Panc1 (cell line): ENCODE results near the gene LRGUK. TPM values are rescaled to one million over a fixed set of nuclear protein-coding genes. Genes with fewer than 3 reads are reported as not detected.

ENCODE experiments used
- ATAC-seq: fragments of 200-7000 bp; cut with Tn5 transposase; 2 replicates; pipeline ENCODE4 v1.9.1; 2020; ENCODE audit warnings: mild to moderate bottlenecking, moderate library complexity
- BruUV-seq: library from RNA; stranded (reverse); fragments of 400-500 nt; replicated peaks from 2 replicates; lab custom pipeline; 2021; lab: Mats Ljungman, UMichigan
- CTCF ChIA-PET: fragments of 300-600 bp; sonication (Branson Sonifier 250); formaldehyde crosslinking; loops from one replicate; lab custom pipeline; 2022; ENCODE audit warnings: antibody characterized with exemption; lab: Charles Lee
- POLR2A ChIA-PET: fragments of 300-600 bp; sonication (Branson Sonifier 250); formaldehyde crosslinking; loops from one replicate; lab custom pipeline; 2022; ENCODE audit warnings: antibody characterized with exemption; lab: Charles Lee
- DNase-seq: peaks from one replicate; pipeline ENCODE4 v3.0.0-alpha.2; 2010; ENCODE audit warnings: low read depth, low spot score
- H3K27ac ChIP-seq: 2 replicates; pipeline ENCODE4 v1.5.1; 2011; ENCODE audit warnings: mild to moderate bottlenecking, low read length, inconsistent platforms
- H3K27me3 ChIP-seq: fragments of 200-500 bp; sonication (Bioruptor generic); 2 replicates; pipeline ENCODE4 v1.6.0; 2014; ENCODE audit warnings: low read length, inconsistent platforms; ENCODE audit not compliant: control insufficient read depth, insufficient read depth
- H3K36me3 ChIP-seq: fragments of 200-500 bp; sonication (Bioruptor generic); 2 replicates; pipeline ENCODE4 v1.5.1; 2014; ENCODE audit warnings: inconsistent platforms, mild to moderate bottlenecking, low read length, moderate library complexity; ENCODE audit not compliant: control insufficient read depth, insufficient read depth
- H3K4me1 ChIP-seq: 2 replicates; pipeline ENCODE4 v1.5.1; 2011; ENCODE audit warnings: inconsistent platforms, mild to moderate bottlenecking, low read length, moderate library complexity; ENCODE audit not compliant: control insufficient read depth, insufficient read depth
- H3K4me3 ChIP-seq, 2 experiments: 2 replicates each; pipeline ENCODE4 v1.5.1; 2011 to 2012; ENCODE audit warnings: low read depth in 2 of 2, low read length in 2 of 2, mild to moderate bottlenecking in 2 of 2, inconsistent platforms in 1 of 2, moderate library complexity in 1 of 2
- H3K9me3 ChIP-seq: fragments of 200-500 bp; sonication (Bioruptor generic); 2 replicates; pipeline ENCODE4 v1.5.1; 2014; ENCODE audit warnings: low read depth, mild to moderate bottlenecking, inconsistent platforms, low read length, moderate library complexity; ENCODE audit not compliant: control insufficient read depth, insufficient read depth
- CTCF ChIP-seq: fragments of 450-650 bp; IDR thresholded peaks from 2 replicates; pipeline ENCODE4 v1.5.1; 2017; ENCODE audit warnings: mild to moderate bottlenecking
- POLR2AphosphoS5 ChIP-seq: IDR thresholded peaks from 2 replicates; pipeline ENCODE4 v1.6.1; 2012; ENCODE audit warnings: mild to moderate bottlenecking, low read depth, low read length, moderate library complexity
- REST ChIP-seq, 2 experiments: IDR thresholded peaks; 2 replicates each; pipeline ENCODE4 v1.6.1; 2011 to 2012; ENCODE audit warnings: low read depth in 2 of 2, control low read depth in 1 of 2, low read length in 1 of 2, mild to moderate bottlenecking in 1 of 2, moderate library complexity in 1 of 2; ENCODE audit not compliant: insufficient read depth in 1 of 2
- SIN3A ChIP-seq: IDR thresholded peaks from 2 replicates; pipeline ENCODE4 v1.6.1; 2012; ENCODE audit warnings: low read depth, mild to moderate bottlenecking, low read length, moderate library complexity, borderline replicate concordance; ENCODE audit not compliant: insufficient read depth
- TCF7L2 ChIP-seq: IDR thresholded peaks from 2 replicates; pipeline ENCODE4 v1.6.1; 2011; ENCODE audit warnings: mild to moderate bottlenecking, low read depth, low read length, inconsistent platforms
- in situ Hi-C: cut with HindIII; loops from 2 replicates; pipeline ENCODE4 v1.10.0; 2016; ENCODE audit warnings: low sequenced_read_pairs, low pct_unique_long_range_greater_than_20kb
- intact Hi-C: fragments of 100-400 bp; cut with micrococcal nuclease; formaldehyde crosslinking; loops from one replicate; pipeline ENCODE4 v1.10.0; 2022; ENCODE audit not compliant: unreplicated experiment
- total RNA-seq: library from RNA; stranded (reverse); gene quantifications from one replicate; pipeline ENCODE4 v1.2.1, GENCODE V29; 2021; ENCODE audit not compliant: unreplicated experiment

Gene LRGUK
- total RNA-seq, 1 experiment from 2014 or later, result 0.23 TPM

- TF ChIP-seq TCF7L2 (no peak), REST (IDR thresholded peaks at IDR 0.05; ENCODE audit: insufficient read depth in 1 of 2, low read depth in 2 of 2, low read length in 1 of 2) (no peak), SIN3A (no peak)
- Histone ChIP-seq H3K36me3 (no peaks in the 10 kb centered on the region), H3K27ac (no peak overlapping the region), H3K4me1 (no peaks in the 10 kb centered on the region), H3K4me3 (no peak overlapping the region), H3K27me3 (no peaks in the 10 kb centered on the region), H3K9me3 (no peaks in the 10 kb centered on the region)
- DNase-seq (no peak), ATAC-seq (no peak)
- intact Hi-C loops, result no loop called here
- POLR2A ChIA-PET, result no interaction called here
- no TSS peak for BruUV-seq
- in situ Hi-C loops, result no loop called here
- CTCF ChIA-PET, result no interaction called here
These were observed 181.4 kb downstream of the LRGUK start for GRCh38 chr7:134308548-134308947.

GRCh38 chr7:134311807-134312206, 184.7 kb downstream of the LRGUK start:
- Histone ChIP-seq H3K9me3 (no peaks in the 10 kb centered on the region), H3K27me3 (no peaks in the 10 kb centered on the region), H3K36me3 (no peaks in the 10 kb centered on the region), H3K27ac (no peak overlapping the region), H3K4me1 (peaks cover 5% of the 10 kb centered on the region), H3K4me3 (no peak overlapping the region)
- ATAC-seq, result no peak
- CTCF ChIA-PET, result no interaction called here
- BruUV-seq, result no TSS peak
- in situ Hi-C loops, result no loop called here
- POLR2A ChIA-PET, result no interaction called here
- intact Hi-C loops, result no loop called here
- TF ChIP-seq POLR2AphosphoS5 (no peak), SIN3A (no peak), REST (IDR thresholded peaks at IDR 0.05; ENCODE audit: insufficient read depth in 1 of 2, low read depth in 2 of 2, low read length in 1 of 2) (no peak), CTCF (no peak)
- no peak for DNase-seq
